Prostate gland (tissue), 2 donors: ENCODE results near the gene PIK3C3. TPM values are rescaled to one million over a fixed set of nuclear protein-coding genes. Genes with fewer than 3 reads are reported as not detected.

Source experiments
- DNase-seq: peaks from one replicate; pipeline ENCODE4 v3.0.0-alpha.2; 2019; ENCODE audit warnings: low spot score
- H3K27ac ChIP-seq, 2 donors: fragments of 200-600 bp; sonication (generic); 2 replicates each; pipeline ENCODE4 v1.5.1; 2017 to 2019
- H3K27me3 ChIP-seq: fragments of 200-600 bp; sonication (generic); replicated peaks from 2 replicates; pipeline ENCODE4 v1.5.1; 2019; ENCODE audit not compliant: insufficient read depth
- H3K36me3 ChIP-seq, 2 donors: fragments of 200-600 bp; sonication (generic); 1 replicate in 1 of 2; 2 replicates in 1 of 2; pipeline versions ENCODE4 v1.5.1 to v1.8.1; 2017 to 2019
- H3K4me1 ChIP-seq: fragments of 200-600 bp; sonication (generic); replicated peaks from 2 replicates; pipeline ENCODE4 v1.5.1; 2019
- H3K4me3 ChIP-seq, 2 donors: fragments of 200-600 bp; sonication (generic); 2 replicates each; pipeline ENCODE4 v1.5.1; 2017 to 2019
- H3K9me3 ChIP-seq: fragments of 200-600 bp; sonication (generic); 2 replicates; pipeline ENCODE4 v1.5.1; 2017
- POLR2A ChIP-seq: fragments of 450-650 bp; IDR thresholded peaks from one replicate; pipeline ENCODE4 v1.6.1; 2016; ENCODE audit warnings: antibody characterized with exemption, mild to moderate bottlenecking
- POLR2AphosphoS5 ChIP-seq: sonication (generic); formaldehyde crosslinking; IDR thresholded peaks from one replicate; pipeline ENCODE4 v1.6.1; 2017; ENCODE audit warnings: antibody characterized with exemption
- WGBS: methylation state at CpG from one replicate; pipeline ENCODE4 v1.1.5; 2018; 5-methylcytosine and 5-hydroxymethylcytosine counted together
- intact Hi-C: fragments of 100-400 bp; cut with DNase I; formaldehyde crosslinking; loops from one replicate; pipeline ENCODE4 v1.14.2; 2022
- total RNA-seq, 2 donors: library from RNA; depleted of rRNA; stranded (reverse); fragments of >200 nt; gene quantifications; one replicate each; pipeline ENCODE4 v1.1.0, GENCODE V29; 2016
- TF ChIP-seq, protein P1 (sequence below), 4 experiments: fragments of 200-600 bp in 2 of 4; fragments of 450-650 bp in 2 of 4; sonication (generic) in 2 of 4; IDR thresholded peaks; 1 replicate in 3 of 4; 2 replicates in 1 of 4; pipeline ENCODE4 v1.5.1; 2016 to 2019; ENCODE audit warnings: antibody characterized with exemption in 4 of 4, mild to moderate bottlenecking in 2 of 4, moderate library complexity in 2 of 4

PIK3C3 gene
- total RNA-seq, 2 donors from 2014 or later, result 42.8 to 48.1 TPM

GRCh38 chr18:41921770-41922169 is 33.3 kb upstream of the PIK3C3 start:
- no peaks in the 10 kb centered on the region for H3K27me3 ChIP-seq
- intact Hi-C loops, result no loop called here
- H3K4me3 ChIP-seq, result no peak overlapping the region
- H3K4me1 ChIP-seq, result no peaks in the 10 kb centered on the region
- no peaks in the 10 kb centered on the region for H3K9me3 ChIP-seq
- WGBS, result 78% methylated on average over 7 of the region's 7 CpGs
- H3K27ac ChIP-seq, result no peak overlapping the region
- TF ChIP-seq POLR2A (no peak), POLR2AphosphoS5 (no peak)
- TF ChIP-seq, protein P1, sequence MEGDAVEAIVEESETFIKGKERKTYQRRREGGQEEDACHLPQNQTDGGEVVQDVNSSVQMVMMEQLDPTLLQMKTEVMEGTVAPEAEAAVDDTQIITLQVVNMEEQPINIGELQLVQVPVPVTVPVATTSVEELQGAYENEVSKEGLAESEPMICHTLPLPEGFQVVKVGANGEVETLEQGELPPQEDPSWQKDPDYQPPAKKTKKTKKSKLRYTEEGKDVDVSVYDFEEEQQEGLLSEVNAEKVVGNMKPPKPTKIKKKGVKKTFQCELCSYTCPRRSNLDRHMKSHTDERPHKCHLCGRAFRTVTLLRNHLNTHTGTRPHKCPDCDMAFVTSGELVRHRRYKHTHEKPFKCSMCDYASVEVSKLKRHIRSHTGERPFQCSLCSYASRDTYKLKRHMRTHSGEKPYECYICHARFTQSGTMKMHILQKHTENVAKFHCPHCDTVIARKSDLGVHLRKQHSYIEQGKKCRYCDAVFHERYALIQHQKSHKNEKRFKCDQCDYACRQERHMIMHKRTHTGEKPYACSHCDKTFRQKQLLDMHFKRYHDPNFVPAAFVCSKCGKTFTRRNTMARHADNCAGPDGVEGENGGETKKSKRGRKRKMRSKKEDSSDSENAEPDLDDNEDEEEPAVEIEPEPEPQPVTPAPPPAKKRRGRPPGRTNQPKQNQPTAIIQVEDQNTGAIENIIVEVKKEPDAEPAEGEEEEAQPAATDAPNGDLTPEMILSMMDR (IDR thresholded peaks at IDR 0.05), result no peak
- DNase-seq, result no peak
- H3K36me3 ChIP-seq, result no peaks in the 10 kb centered on the region

DNA sequence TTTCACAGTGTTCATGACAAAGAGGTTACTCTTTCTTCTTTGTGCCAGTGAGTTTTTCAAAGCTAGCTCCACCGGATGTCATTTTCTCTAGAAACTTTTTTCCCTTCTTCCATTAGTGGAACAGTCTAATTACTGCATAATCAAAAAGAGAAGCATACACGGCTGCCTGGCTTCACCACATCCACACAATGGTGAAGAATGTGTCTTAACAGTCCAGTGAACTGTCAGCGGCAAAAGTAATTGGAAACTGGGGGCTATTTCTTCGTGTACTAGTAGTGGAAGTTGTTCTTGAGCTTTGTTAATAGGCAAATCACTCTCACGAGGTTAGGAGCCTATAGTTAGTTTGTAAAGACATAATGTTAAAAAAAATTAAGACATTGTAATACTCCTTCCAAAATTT is 32.9 kb upstream of the PIK3C3 start:
- Histone ChIP-seq H3K9me3 (no peaks in the 10 kb centered on the region), H3K27ac (no peak overlapping the region), H3K36me3 (no peaks in the 10 kb centered on the region), H3K4me1 (no peaks in the 10 kb centered on the region), H3K27me3 (no peaks in the 10 kb centered on the region), H3K4me3 (no peak overlapping the region)
- WGBS, result 82% methylated on average over 5 of the region's 5 CpGs
- TF ChIP-seq, protein P1 (IDR thresholded peaks at IDR 0.05), result no peak
- no peak for TF ChIP-seq POLR2A
- TF ChIP-seq POLR2AphosphoS5, result no peak
- DNase-seq, result no peak
- intact Hi-C loops, result no loop called here

DNA sequence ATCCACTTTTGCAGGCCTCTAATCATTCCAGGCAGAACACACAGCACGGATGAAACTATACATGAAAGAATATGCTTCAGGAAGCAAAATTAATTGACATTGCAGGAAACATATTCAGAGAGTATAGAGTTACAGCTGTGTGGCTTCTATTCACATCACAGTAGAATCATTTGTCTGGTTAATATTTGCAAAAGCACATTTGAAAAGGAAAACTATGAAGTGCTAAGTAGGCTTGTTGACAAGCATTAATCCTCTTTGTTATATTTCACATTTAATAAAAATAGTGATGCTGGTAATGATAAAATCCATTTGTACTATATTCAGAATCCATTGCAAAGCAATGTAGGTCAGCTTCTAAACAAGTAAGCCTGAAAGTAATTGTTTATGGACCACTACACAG is 32.2 kb upstream of the PIK3C3 start:
- no peaks in the 10 kb centered on the region for H3K27me3 ChIP-seq
- H3K4me3 ChIP-seq, result no peak overlapping the region
- no peaks in the 10 kb centered on the region for H3K36me3 ChIP-seq
- DNase-seq, result no peak
- H3K27ac ChIP-seq, result no peak overlapping the region
- intact Hi-C loops, result no loop called here
- H3K4me1 ChIP-seq, result no peaks in the 10 kb centered on the region
- H3K9me3 ChIP-seq, result no peaks in the 10 kb centered on the region
- 42% methylated on average over 1 of the region's 1 CpG for WGBS
- TF ChIP-seq, protein P1 (IDR thresholded peaks at IDR 0.05), result no peak
- TF ChIP-seq POLR2AphosphoS5 (no peak), POLR2A (no peak)

DNA sequence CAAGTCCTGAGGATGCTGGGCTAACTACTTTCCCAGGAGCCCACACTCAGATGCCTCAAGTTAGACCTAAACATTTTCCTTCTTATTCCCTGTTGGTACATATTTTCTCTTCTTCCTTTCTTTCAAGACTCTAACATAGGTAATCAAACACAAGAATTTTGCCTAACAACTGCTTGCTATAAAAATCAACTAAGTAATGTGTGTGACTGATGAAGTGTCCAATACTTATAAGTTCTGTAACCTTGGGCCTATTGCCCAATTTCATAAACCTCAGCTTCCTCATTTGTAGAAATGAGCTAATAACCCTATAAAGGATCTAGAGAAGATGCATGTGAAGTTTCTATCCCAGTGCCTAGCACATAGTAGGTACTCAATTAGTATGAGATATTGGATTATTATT is 31.6 kb upstream of the PIK3C3 start:
- H3K36me3 ChIP-seq, result no peaks in the 10 kb centered on the region
- no peak for DNase-seq
- H3K9me3 ChIP-seq, result no peaks in the 10 kb centered on the region
- H3K27me3 ChIP-seq, result no peaks in the 10 kb centered on the region
- TF ChIP-seq POLR2A (no peak), POLR2AphosphoS5 (no peak)
- TF ChIP-seq, protein P1 (IDR thresholded peaks at IDR 0.05), result no peak
- no peak overlapping the region for H3K4me3 ChIP-seq
- H3K27ac ChIP-seq, result no peak overlapping the region
- no peaks in the 10 kb centered on the region for H3K4me1 ChIP-seq
- intact Hi-C loops, result no loop called here

DNA sequence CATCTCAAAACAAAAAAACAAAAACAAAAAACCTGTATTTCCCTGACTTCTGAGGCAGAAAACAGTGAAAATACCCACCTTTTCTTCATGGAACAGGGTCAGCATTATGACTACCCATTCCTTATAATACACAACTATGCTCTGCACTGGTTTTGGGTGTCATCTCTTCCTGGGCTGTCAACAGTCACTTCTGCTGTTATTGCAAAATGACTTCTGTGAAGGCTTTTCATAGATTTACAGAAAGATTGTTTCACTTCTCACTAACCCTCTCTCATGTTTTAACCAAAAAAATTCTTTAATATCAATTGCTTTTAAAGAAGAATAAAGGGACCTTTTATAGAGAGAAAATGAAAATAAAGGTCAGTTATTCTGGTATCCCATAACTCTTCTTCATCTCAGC is 26.5 kb upstream of the PIK3C3 start:
- Histone ChIP-seq H3K4me3 (no peak overlapping the region), H3K27me3 (no peaks in the 10 kb centered on the region), H3K36me3 (no peaks in the 10 kb centered on the region), H3K9me3 (no peaks in the 10 kb centered on the region), H3K27ac (no peak overlapping the region), H3K4me1 (no peaks in the 10 kb centered on the region)
- no peak for TF ChIP-seq POLR2AphosphoS5
- TF ChIP-seq, protein P1 (IDR thresholded peaks at IDR 0.05), result no peak
- no peak for TF ChIP-seq POLR2A
- intact Hi-C loops, result no loop called here
- no peak for DNase-seq
